HG02973 (cell line): Measurements from ENCODE around the gene ISCA2.

Source experiments
- ATAC-seq: cut with Tn5 transposase; IDR thresholded peaks from one replicate; pipeline ENCODE4 v1.9.1; 2021; ENCODE audit warnings: moderate library complexity; ENCODE audit not compliant: unreplicated experiment

ISCA2 gene

DNA sequence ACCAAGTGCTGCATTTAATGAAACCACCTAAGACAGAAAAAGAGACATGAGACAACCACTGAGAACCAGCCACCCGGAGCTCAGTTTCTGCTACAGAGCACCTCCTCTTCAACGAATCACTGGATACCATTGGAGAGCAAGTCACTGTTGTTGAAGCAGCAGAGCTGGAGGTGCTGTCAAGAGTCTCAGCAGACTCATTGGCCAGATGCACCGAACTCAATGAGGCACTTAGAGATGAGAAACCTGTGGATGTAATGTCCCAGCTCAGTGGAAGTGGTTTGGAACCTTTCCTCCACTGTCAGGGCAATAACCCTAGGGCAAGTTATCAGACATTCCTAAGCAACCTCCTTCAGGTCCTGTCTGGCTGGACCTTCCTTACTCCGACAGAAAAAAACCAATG, 13.5 kb upstream of the ISCA2 start:
- no peak for ATAC-seq

- ATAC-seq, result no peak
These were observed 11.0 kb upstream of the ISCA2 start for GRCh38 chr14:74482571-74482970.

DNA sequence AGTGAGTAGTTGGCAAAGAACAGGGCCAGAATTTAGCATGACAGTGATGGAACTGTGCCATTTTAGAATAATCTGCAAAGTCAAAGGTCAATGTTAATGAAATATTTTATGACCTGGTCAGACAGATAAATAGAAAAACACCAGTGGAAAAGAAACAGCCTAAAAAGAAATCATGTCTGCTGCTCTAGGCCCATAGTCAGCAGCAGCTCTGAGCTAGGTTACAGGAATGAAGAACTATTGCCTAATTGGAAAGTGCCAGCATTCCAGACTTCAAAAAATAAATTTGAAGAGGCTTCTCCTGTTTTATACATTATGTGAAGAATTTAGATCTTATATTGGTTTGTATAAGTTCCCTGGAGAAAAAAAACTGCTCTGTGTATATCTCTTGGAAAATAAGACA, 10.2 kb upstream of the ISCA2 start:
- no peak for ATAC-seq

GRCh38 chr14:74486164-74486563, 7.4 kb upstream of the ISCA2 start:
- no peak for ATAC-seq

- ATAC-seq, result no peak
These were observed 4.7 kb upstream of the ISCA2 start for GRCh38 chr14:74488786-74489397.

- ATAC-seq, result no peak
These were observed 3.1 kb upstream of the ISCA2 start for GRCh38 chr14:74490486-74490885.

GRCh38 chr14:74491956-74492775, 1.4 kb upstream of the ISCA2 start:
- ATAC-seq, result no peak

DNA sequence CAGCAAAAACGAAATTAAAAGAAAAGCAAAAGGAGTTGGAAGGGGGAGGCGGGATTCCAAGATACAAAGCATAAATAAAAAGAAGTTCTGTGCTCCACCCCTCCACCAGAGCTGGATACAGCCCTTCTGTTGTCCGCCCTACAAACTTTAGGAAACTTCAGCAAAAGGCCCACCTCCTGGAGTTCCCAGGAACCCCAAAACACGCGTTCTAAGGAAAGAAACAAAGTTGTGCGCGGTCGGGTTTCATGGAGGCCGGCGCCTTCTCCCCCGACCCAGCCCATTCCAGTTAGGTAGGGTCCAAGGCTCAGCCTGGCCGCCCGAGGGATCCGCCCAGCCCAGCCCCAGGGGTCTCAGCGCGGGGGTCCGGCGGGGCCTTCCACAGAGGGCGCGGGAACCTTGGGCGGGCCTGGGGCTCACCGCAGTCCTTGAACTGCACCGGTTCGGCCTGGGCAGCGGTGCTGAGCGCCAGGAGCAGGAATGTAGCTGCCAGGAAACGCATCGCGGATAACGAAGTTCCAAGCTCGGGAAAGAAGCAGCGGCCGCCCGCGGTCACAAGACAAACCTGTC, 706 bp upstream of the ISCA2 start, which contains the start of gene NPC2:
TSS of gene NPC2 (minus strand) at position 530 of the 567 bp plus-strand sequence. CDS start at position 499, 31 bp downstream.
- no peak for ATAC-seq

- no peak for ATAC-seq
These were observed 1.8 kb downstream of the ISCA2 start for GRCh38 chr14:74495356-74495755.

- no peak for ATAC-seq
These were observed 7.0 kb downstream of the ISCA2 start for GRCh38 chr14:74500417-74501134.

DNA sequence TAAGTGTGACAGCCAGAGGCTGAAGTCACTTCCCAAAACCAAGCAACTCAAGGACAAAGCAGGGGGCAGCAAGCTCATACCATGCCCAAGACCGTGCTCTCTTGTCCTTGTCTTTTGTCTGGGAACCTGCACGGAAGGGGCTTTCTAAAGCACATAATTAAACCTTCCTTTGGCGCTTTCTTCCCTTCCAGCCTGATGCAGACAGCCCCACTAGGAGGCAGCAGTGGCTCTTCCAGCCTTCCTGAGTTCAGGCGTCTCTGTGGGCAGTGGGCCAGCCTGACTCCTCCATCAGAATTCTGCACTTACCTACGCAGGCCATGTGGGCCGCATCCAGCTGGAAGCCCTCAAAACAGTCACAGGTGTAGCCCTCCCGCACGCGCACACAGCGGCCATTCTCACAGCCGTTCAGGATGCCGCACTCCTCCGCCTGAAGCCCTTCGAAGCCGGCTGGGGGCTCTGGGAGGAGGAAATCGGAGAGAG, 7.6 kb downstream of the ISCA2 start:
- no peak for ATAC-seq

GRCh38 chr14:74501691-74502090, 8.1 kb downstream of the ISCA2 start:
- ATAC-seq, result no peak

GRCh38 chr14:74502236-74503019, 8.9 kb downstream of the ISCA2 start:
- no peak for ATAC-seq

DNA sequence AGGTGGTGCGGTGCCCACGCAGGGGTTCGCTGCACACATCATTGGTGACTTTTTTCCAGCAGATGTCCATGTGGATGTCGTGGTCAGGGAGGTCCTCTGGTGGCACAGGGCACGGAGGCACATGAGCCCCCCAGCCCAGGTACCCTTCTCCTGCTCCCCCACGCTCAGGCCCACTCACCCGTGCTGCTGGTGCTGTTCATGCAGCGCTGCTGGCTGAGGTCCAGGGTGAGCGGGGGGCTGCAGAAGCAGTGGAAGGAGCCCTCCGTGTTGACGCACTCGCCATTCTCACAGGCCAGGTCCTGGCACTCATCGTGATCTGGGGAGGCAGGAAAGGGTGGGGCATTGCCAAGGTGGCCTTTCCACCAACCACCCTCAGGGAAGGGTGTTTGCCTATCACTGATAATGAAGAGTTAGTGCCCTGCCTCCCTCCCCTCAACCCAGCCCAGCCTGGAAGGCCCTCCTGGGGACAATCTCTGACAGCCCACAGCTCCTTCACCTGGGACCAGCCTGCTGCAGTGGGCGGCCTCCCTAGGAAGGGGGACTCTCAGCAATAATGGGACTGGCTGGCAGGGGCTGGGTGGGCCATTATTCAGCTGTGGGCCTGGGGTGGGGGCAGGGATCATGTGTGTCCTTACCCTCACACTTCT, 9.8 kb downstream of the ISCA2 start:
- no peak for ATAC-seq

GRCh38 chr14:74503938-74504335, 10.4 kb downstream of the ISCA2 start:
- ATAC-seq, result no peak

GRCh38 chr14:74504412-74504811, 10.8 kb downstream of the ISCA2 start:
- ATAC-seq, result no peak

- ATAC-seq, result no peak
These were observed 11.5 kb downstream of the ISCA2 start for GRCh38 chr14:74504874-74505720.

- ATAC-seq, result no peak
These were observed 12.3 kb downstream of the ISCA2 start for GRCh38 chr14:74505831-74506230.

DNA sequence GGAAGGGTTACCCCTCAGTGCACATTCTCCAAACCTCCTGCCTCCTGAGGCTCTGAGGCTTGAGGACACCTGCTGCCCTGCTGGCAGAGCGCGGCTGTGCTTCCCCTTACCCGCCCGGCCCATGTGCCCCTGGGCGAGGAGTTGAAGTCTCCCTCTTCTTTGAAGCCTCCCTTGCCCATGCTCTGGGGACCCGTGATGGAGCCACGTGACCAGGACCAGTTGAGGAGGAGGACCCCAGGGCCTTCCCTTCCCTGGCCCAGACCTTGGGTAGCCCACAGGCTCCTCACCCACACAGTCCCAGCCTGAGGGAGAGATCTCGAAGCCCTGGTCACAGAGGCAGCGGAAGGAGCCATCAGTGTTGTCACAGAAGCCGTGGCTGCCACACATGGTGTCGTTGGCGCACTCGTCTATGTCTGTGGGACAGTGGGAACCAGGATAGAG, 12.9 kb downstream of the ISCA2 start:
- ATAC-seq, result no peak
